ENCODE measurements around the gene PROM1. TPM values are rescaled to one million over a fixed set of nuclear protein-coding genes. Genes with fewer than 3 reads are reported as not detected.

PROM1 gene
- total RNA-seq, 1 experiment from 2014 or later: 17.7 TPM

DNA sequence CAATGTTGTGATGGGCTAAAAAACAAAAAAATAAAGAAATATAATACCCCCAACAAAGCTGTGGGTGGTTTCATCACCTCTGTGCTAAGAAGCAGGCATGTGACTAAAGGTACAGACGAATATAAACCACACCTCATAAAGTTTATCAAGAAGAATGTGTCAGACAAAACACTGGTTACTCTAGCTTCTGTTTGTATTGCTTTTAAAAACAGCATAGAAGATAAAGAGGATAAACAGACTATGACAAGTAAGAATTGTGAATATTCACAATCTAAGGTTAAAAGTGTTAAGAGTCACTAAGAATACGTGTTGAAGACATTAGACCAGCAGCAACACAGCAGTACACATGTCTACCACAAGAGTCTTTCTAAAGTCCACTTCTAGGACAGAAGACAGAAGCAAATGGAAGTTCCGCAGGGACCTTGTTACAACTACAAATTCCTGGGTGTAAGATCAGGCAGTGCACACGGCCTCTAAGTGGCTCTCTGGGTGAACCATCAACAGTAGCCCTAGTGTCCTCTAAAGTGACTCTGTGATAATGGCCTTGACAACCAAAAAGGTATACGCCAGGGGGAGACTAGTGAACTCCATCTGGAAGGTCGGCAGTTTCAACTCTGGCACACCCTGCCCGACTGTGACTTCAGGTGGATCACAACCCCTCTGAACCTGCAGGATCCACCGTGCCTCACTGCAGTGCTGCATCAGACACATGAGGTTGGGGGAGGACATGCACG lies 112.6 kb downstream of the PROM1 start:
- H3K9ac ChIP-seq (ENCODE audit: low read length): no peak overlapping the region
- no peaks in the 10 kb centered on the region for H3K27me3 ChIP-seq (ENCODE audit: insufficient read depth, low read length)
- H3K4me1 ChIP-seq (ENCODE audit: control insufficient read depth in 1 of 2, insufficient read depth in 2 of 2, low read length in 2 of 2): no peaks in the 10 kb centered on the region
- BruUV-seq (replicated peaks): no TSS peak
- no peaks in the 10 kb centered on the region for H4K20me1 ChIP-seq (ENCODE audit: insufficient read depth)
- H3K9me2 ChIP-seq (ENCODE audit: insufficient read depth): no peaks in the 10 kb centered on the region
- no peak overlapping the region for H3K4me3 ChIP-seq (replicated peaks in 1 of 2; ENCODE audit: low read depth in 1 of 2, low read length in 2 of 2)
- ChIA-PET POLR2A (no interaction called here), RAD21 (ENCODE audit: low non-redundant PET in 1 of 2, low total read pairs in 2 of 2, uncharacterized antibody in 2 of 2, unreplicated experiment in 2 of 2) (no interaction called here), CTCF (no interaction called here)
- no peak overlapping the region for H3K4me2 ChIP-seq (ENCODE audit: low read length)
- intact Hi-C loops (cut with micrococcal nuclease): no loop called here
- H3K79me2 ChIP-seq (ENCODE audit: insufficient read depth, low read length): no peaks in the 10 kb centered on the region
- TF ChIP-seq ZFX (IDR thresholded peaks at IDR 0.05): no peak
- no peak for TF ChIP-seq SP1 (IDR thresholded peaks at IDR 0.05; ENCODE audit: low read depth)
- TF ChIP-seq YY1 (IDR thresholded peaks at IDR 0.05; ENCODE audit: extremely low read depth, insufficient replicate concordance, low read depth, low read length): no peak
- TF ChIP-seq TCF7L2 (IDR thresholded peaks at IDR 0.05; ENCODE audit: borderline replicate concordance, extremely low read depth, insufficient read depth, insufficient read length): no peak
- TF ChIP-seq CBX3 (IDR thresholded peaks at IDR 0.05; ENCODE audit: low read depth): no peak
- TF ChIP-seq POLR2AphosphoS5 (IDR thresholded peaks at IDR 0.05; ENCODE audit: low read depth, low read length): no peak
- TF ChIP-seq SRF (IDR thresholded peaks at IDR 0.05; ENCODE audit: low read depth): no peak
- no peak for TF ChIP-seq EGR1 (IDR thresholded peaks at IDR 0.05; ENCODE audit: low read depth)
- TF ChIP-seq EZH2phosphoT487 (IDR thresholded peaks at IDR 0.05; ENCODE audit: borderline replicate concordance): no peak
- no peak for TF ChIP-seq CEBPB (IDR thresholded peaks at IDR 0.05; ENCODE audit: low read depth)
- no peak for TF ChIP-seq RAD21 (IDR thresholded peaks at IDR 0.05; ENCODE audit: low read depth)
- ATAC-seq (no peak), DNase-seq (ENCODE audit: low read depth, low spot score) (no peak)
- no peaks in the 10 kb centered on the region; a peak in 1 of 4 replicates for H3K9me3 ChIP-seq (ENCODE audit: control insufficient read depth in 1 of 2, insufficient read depth in 1 of 2, low read depth in 1 of 2, low read length in 2 of 2)
- no peak overlapping the region for H3K27ac ChIP-seq (ENCODE audit: low read depth, low read length)
- no peak overlapping the region for H2AFZ ChIP-seq (ENCODE audit: low read depth, low read length, poor library complexity, severe bottlenecking)
- H3K36me3 ChIP-seq (ENCODE audit: control insufficient read depth in 1 of 2, insufficient read depth in 2 of 2, low read length in 2 of 2): no peaks in the 10 kb centered on the region

Measured in HCT116 (cell line).